Kidney (tissue), 14 donors: Measurements from ENCODE around the gene FBXL17. TPM values are rescaled to one million over a fixed set of nuclear protein-coding genes. Genes with fewer than 3 reads are reported as not detected.

Source experiments
- DNase-seq, 5 donors: peaks; one replicate each; pipeline ENCODE4 v3.0.0-alpha.2; 2013 to 2020
- FAIRE-seq: peaks from 2 replicates; lab custom pipeline; 2012; peaks lifted over from hg19 to GRCh38; lab: Jason Lieb, UNC
- H3K27ac ChIP-seq, 2 donors: one replicate each; pipeline ENCODE4 v1.7.0; 2013; ENCODE audit warnings: low read depth in 2 of 2, low read length in 2 of 2, inconsistent platforms in 1 of 2
- H3K27me3 ChIP-seq: one replicate; pipeline ENCODE4 v1.7.1; 2013; ENCODE audit warnings: low read length, inconsistent platforms; ENCODE audit not compliant: control insufficient read depth, insufficient read depth
- H3K36me3 ChIP-seq, 3 donors: one replicate each; pipeline versions ENCODE4 v1.7.0 to v1.7.1; 2013; ENCODE audit warnings: low read length in 3 of 3, control low read depth in 1 of 3, inconsistent platforms in 1 of 3; ENCODE audit not compliant: insufficient read depth in 3 of 3, control insufficient read depth in 2 of 3
- H3K4me1 ChIP-seq, 3 donors: one replicate each; pipeline versions ENCODE4 v1.7.0 to v1.7.1; 2013; ENCODE audit warnings: low read length in 3 of 3, inconsistent platforms in 1 of 3, low read depth in 1 of 3; ENCODE audit not compliant: control insufficient read depth in 2 of 3, insufficient read depth in 2 of 3
- H3K4me3 ChIP-seq, 3 donors: one replicate each; pipeline versions ENCODE4 v1.7.0 to v1.8.1; 2013; ENCODE audit warnings: low read length in 3 of 3, control low read depth in 1 of 3, inconsistent platforms in 1 of 3
- H3K9ac ChIP-seq, 3 donors: one replicate each; pipeline versions ENCODE4 v1.7.0 to v1.7.1; 2013; ENCODE audit warnings: low read length in 3 of 3, control low read depth in 1 of 3, inconsistent platforms in 1 of 3
- H3K9me3 ChIP-seq, 3 donors: one replicate each; pipeline versions ENCODE4 v1.7.0 to v1.7.1; 2013; ENCODE audit warnings: low read length in 3 of 3, control low read depth in 1 of 3, inconsistent platforms in 1 of 3; ENCODE audit not compliant: control insufficient read depth in 2 of 3, insufficient read depth in 1 of 3
- CTCF ChIP-seq: IDR thresholded peaks from 3 replicates; pipeline ENCODE4 v1.5.1; 2012; ENCODE audit warnings: mild to moderate bottlenecking, moderate library complexity, borderline replicate concordance; ENCODE audit not compliant: insufficient read depth; ENCODE audit errors: extremely low read depth
- intact Hi-C: fragments of 100-400 bp; cut with DNase I; formaldehyde crosslinking; loops from one replicate; pipeline ENCODE4 v1.11.1; 2022
- polyA plus RNA-seq: library from polyadenylated mRNA; stranded (reverse); fragments of 350-450 nt; fragmentation: Illumina TruSeq; extraction: RNeasy Lipid Tissue Mini Kit (QIAGEN cat#74804); gene quantifications from one replicate; pipeline ENCODE4 v1.2.3, GENCODE V29; 2014; ENCODE audit warnings: low read depth, low replicate concordance; ENCODE audit not compliant: insufficient read depth
- total RNA-seq: library from RNA; stranded (reverse); fragmentation: NEBNext Ultra II Directional; extraction: Animal tissue kit (Norgen Biotek cat#: 25700); gene quantifications from one replicate; pipeline ENCODE4 v1.2.1, GENCODE V29; 2021
- donor health status: control.
- donor health status: control.
- donor health status: control.
- donor health status: control.
- donor health status: control.
- donor health status: DM: yes; HTN: yes; CAD: no.
- donor health status: Normal renal cell carcinoma (clear cell type).

Gene FBXL17
- total and polyA plus RNA-seq, 2 donors from 2014 or later: 11.7 to 26.5 TPM

DNA sequence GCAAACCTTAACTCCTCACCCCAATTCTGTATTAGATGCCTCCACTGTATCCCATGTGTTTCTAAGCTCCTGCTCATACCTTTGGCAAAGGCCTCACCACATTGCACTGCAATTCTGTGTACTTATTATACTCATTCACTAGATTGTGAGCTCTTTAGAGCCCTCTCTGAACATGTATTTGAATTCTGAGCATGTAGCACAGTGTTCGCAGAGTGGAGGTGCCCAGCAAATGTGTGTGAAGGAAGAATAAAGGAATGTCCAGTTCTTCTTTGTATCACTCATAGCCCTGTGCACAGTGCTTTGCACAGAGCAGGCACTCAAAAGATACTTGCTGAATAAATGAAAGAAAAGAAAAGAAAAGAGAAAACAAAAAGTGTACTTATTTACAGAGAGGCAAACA is 410.1 kb downstream of the FBXL17 start:
- Histone ChIP-seq H3K4me1 (no peaks in the 10 kb centered on the region), H3K27ac (no peak overlapping the region), H3K4me3 (no peak overlapping the region), H3K9me3 (no peaks in the 10 kb centered on the region), H3K27me3 (no peaks in the 10 kb centered on the region), H3K36me3 (no peaks in the 10 kb centered on the region), H3K9ac (no peak overlapping the region)
- TF ChIP-seq CTCF: no peak
- DNase-seq: no peak
- intact Hi-C loops: no loop called here
- no peak for FAIRE-seq

GRCh38 chr5:107969847-107970246 is 412.1 kb downstream of the FBXL17 start:
- FAIRE-seq (no peak), DNase-seq (no peak)
- H3K36me3 ChIP-seq: no peaks in the 10 kb centered on the region
- H3K4me1 ChIP-seq: no peaks in the 10 kb centered on the region
- H3K4me3 ChIP-seq: no peak overlapping the region
- no peak overlapping the region for H3K27ac ChIP-seq
- H3K27me3 ChIP-seq: no peaks in the 10 kb centered on the region
- H3K9me3 ChIP-seq: no peaks in the 10 kb centered on the region
- TF ChIP-seq CTCF: no peak
- H3K9ac ChIP-seq: no peak overlapping the region
- intact Hi-C loops: no loop called here

DNA sequence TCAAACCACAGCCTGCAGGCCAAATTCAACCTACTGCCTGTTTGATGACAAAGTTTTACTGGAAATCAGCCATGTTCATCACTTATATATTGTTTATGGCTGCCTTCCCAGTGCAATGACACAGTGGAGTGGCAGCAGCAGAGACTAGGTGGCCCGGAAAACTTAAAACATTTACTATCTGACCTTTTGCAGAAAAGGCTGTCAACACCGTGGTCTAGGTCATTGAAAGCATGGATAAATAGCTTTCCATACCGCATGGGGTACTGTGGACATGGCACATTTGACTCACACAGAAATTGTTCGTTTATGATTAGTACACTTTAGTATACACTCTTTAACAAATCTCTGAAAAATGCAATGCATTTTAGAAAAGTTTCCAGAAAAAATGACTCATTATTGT is 412.9 kb downstream of the FBXL17 start:
- Histone ChIP-seq H3K4me3 (no peak overlapping the region), H3K27me3 (no peaks in the 10 kb centered on the region), H3K9me3 (no peaks in the 10 kb centered on the region), H3K9ac (no peak overlapping the region), H3K4me1 (no peaks in the 10 kb centered on the region), H3K27ac (no peak overlapping the region), H3K36me3 (no peaks in the 10 kb centered on the region)
- intact Hi-C loops: no loop called here
- DNase-seq (no peak), FAIRE-seq (no peak)
- TF ChIP-seq CTCF: no peak

DNA sequence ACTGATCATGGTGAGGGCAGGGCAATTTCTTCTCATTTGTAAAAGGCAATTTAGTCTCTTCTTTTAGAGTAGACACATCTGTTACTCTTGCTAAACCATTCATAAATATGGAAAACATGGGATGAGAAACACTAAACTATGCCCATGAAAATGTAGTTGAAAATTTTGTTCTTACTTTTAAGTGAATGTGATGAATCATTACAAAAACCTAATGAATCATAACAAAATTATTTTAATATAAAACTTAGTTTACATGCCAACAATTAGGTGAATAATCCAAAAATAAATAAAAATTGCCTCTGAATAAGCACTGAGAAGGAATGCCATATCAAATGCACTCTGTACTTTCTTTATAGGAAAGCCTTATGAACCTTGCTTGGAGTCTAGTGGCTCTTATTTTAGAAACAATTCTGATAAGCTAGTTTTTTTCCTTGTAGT is 413.5 kb downstream of the FBXL17 start:
- Histone ChIP-seq H3K36me3 (no peaks in the 10 kb centered on the region), H3K4me3 (no peak overlapping the region), H3K27ac (no peak overlapping the region), H3K9me3 (no peaks in the 10 kb centered on the region), H3K27me3 (no peaks in the 10 kb centered on the region), H3K4me1 (no peaks in the 10 kb centered on the region), H3K9ac (no peak overlapping the region)
- FAIRE-seq (no peak), DNase-seq (no peak)
- intact Hi-C loops: no loop called here
- no peak for TF ChIP-seq CTCF
